Activated T-helper 9 cell treated with anti-CD3 and anti-CD28 coated beads, Interleukin-2, amount 50 U/mL, for 16 hours (primary cell): ENCODE results near the gene TMEM158.

Experiments
- DNase-seq: peaks from one replicate; pipeline ENCODE4 v3.0.0-alpha.2; 2020; ENCODE audit warnings: low read depth

Gene TMEM158

GRCh38 chr3:45232521-45232920 is 6.4 kb upstream of the TMEM158 start:
- no peak for DNase-seq

- DNase-seq: no peak
These were observed 1.9 kb upstream of the TMEM158 start for GRCh38 chr3:45227946-45228345.

GRCh38 chr3:45227071-45227820 is 1.2 kb upstream of the TMEM158 start:
- no peak for DNase-seq

- DNase-seq: peak; percentile 24
These were observed 452 bp downstream of the TMEM158 start for GRCh38 chr3:45225465-45226205.

- no peak for DNase-seq
These were observed 1.1 kb downstream of the TMEM158 start for GRCh38 chr3:45224824-45225464.

- no peak for DNase-seq
These were observed 2.0 kb downstream of the TMEM158 start for GRCh38 chr3:45223889-45224727.

- no peak for DNase-seq
These were observed 6.4 kb downstream of the TMEM158 start for GRCh38 chr3:45219694-45220093.

- DNase-seq: no peak
These were observed 7.3 kb downstream of the TMEM158 start for GRCh38 chr3:45218578-45219390.

GRCh38 chr3:45216021-45216609 is 10.0 kb downstream of the TMEM158 start:
- no peak for DNase-seq

- DNase-seq: no peak
These were observed 10.6 kb downstream of the TMEM158 start for GRCh38 chr3:45215466-45215865.

- no peak for DNase-seq
These were observed 11.9 kb downstream of the TMEM158 start for GRCh38 chr3:45214061-45214680.

GRCh38 chr3:45212095-45212468 is 14.0 kb downstream of the TMEM158 start:
- DNase-seq: no peak

- no peak for DNase-seq
These were observed 14.5 kb downstream of the TMEM158 start for GRCh38 chr3:45211466-45212094.

- peak; percentile 71 for DNase-seq
These were observed 15.6 kb downstream of the TMEM158 start for GRCh38 chr3:45210308-45211041.

- DNase-seq: no peak
These were observed 16.6 kb downstream of the TMEM158 start for GRCh38 chr3:45209526-45209925.

GRCh38 chr3:45208586-45208985 is 17.5 kb downstream of the TMEM158 start:
- DNase-seq: no peak

- DNase-seq: no peak
These were observed 18.6 kb downstream of the TMEM158 start for GRCh38 chr3:45207446-45207845.

GRCh38 chr3:45205126-45205525 is 21.0 kb downstream of the TMEM158 start:
- no peak for DNase-seq

- DNase-seq: no peak
These were observed 22.0 kb downstream of the TMEM158 start for GRCh38 chr3:45204136-45204535.
